ENCODE data around the gene DCAF8. TPM values are rescaled to one million over a fixed set of nuclear protein-coding genes. Genes with fewer than 3 reads are reported as not detected.

The DCAF8 gene
- total RNA-seq, 1 donor from 2014 or later: 142 TPM

DNA sequence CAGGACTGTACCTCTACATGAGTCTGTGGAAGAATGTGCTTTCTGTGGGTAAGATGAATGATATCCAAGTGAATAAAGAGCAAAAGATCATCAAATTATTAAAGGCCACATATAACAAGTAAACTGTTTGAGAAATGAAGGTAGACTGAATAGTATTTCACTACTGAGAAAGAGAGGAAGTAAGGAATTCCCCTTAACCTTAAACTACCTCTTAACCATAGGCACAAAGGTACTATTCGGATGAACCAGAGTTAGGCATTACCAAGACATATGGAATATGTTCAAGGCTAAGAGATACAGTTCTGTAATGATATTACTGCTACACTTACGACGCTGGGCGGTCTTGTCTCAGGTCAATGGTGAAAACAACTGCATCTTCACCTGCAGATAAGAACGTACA lies 25.5 kb downstream of the DCAF8 start:
- DNase-seq (ENCODE audit: low spot score): no peak
- ATAC-seq: no peak
- intact Hi-C loops (cut with DNase I): no loop called here

DNA sequence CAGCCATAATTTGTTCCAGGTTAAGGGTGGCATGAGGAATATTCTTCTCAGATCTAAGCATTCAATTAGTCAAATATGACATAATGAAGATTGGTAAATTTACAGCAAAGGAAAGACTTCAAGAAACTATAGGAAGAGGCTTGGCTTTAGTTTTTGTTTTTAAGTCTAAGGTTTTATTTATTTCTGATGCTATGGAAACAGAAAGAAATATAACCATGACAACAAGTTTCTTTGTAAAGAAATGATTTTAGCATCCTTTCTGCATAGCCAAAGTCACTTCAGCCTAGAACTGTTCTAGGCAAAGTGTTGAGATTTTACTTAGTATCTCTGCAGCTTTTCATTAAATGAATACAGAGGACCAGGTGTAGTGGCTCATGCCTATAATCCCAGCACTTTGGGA lies 29.4 kb downstream of the DCAF8 start:
- no peak for DNase-seq (ENCODE audit: low spot score)
- ATAC-seq: no peak
- intact Hi-C loops (cut with DNase I): no loop called here

DNA sequence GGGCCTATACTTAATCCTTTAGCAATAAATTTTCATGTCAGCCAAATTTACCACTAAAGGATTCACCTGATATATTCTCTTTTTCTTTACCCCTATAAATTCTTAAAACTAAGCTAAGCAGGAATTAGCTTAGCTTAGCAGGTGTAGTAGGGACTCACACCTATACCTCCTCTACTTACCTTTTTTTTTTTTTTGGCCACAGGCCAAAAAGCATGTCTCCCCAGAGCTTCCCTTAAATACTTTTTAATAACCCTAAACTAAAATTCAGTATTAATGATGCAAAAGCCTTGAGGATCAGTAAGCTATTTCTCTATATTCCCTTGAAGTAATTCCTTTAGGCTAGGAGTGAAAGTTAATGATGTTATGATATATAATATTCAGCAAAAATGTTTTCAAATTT lies 33.9 kb downstream of the DCAF8 start:
- intact Hi-C loops (cut with DNase I): no loop called here
- DNase-seq (ENCODE audit: low spot score): no peak

DNA sequence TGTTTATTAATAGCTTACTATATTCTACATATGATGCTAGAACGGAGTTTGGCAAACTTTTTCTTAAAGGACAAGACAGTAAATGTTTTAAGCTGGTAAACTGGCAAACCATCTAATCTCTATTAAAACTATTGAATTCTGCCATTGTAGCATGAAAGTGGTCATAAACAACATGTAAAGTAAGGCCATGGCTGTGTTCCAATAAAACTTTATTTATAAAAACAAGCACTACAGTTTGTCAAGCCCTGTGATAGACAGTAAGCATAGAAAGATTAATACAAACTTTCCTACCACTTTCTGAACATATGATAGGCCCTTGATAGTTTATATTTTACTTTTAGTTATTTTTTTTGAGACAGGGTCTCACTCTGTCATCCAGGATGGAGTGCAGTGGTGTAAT lies 34.8 kb downstream of the DCAF8 start:
- DNase-seq (ENCODE audit: low spot score) (no peak), ATAC-seq (no peak)
- intact Hi-C loops (cut with DNase I): no loop called here

More for the DNA sequence above, 33.9 kb downstream of the DCAF8 start:
- ATAC-seq: no peak

DNA sequence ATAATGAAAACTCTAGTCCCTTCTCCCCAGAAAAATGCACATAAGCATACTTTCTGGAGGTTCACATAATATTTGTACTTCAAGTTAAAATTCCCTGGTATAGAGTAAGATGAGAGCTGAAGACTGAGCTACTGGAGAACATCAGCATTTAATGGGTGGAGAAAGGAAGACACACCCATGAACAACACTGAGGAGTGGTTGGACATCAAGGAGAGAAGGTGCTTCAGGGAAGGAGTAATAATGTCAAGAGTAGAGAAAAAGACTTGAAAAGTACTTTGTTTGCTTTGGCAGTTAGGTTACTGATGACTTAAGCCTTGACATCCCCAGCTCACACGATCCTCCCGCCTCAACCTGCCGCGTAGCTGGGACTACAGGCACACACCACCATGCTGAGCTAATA lies 35.3 kb downstream of the DCAF8 start:
- ATAC-seq (no peak), DNase-seq (ENCODE audit: low spot score) (no peak)
- intact Hi-C loops (cut with DNase I): no loop called here

DNA sequence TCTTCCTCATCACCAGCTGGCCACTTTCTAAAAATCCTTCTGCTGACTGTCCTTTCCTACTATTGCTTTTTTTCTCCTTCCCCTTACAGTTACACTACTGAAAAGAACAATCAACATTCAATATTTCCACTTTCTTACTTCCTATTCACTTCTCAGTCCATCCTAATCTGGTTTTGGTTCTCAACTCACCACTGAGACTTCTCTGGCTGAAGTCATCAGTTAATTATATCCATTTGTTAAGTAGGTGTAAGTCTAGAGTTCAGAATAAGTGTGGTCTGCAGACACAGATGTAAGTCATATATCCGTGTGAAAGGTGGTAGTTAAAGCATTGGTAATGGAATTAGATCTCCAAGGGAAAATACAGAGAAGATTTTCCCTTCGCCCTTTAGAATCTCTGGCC lies 35.7 kb downstream of the DCAF8 start:
- intact Hi-C loops (cut with DNase I): no loop called here
- ATAC-seq (no peak), DNase-seq (ENCODE audit: low spot score) (no peak)

DNA sequence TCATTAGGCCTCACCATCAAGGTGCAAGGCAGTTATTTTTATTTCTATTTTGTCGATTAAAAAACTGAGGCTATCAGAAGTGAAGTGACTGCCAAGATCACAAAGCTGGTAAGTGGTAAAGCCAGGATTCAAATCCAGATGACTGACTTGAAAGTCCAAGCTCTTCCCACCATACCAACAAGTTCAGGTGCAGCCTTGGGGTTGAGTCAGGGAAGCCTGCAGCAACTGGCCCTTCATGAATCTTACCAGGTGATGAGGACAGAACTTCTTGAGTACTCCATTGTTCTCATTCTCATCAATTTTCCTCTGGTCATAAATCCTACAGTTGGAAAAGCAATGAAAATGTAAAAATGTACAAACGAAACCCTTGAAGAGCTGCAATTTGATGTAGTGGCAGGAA lies 37.0 kb downstream of the DCAF8 start:
- intact Hi-C loops (cut with DNase I): no loop called here
- DNase-seq (ENCODE audit: low spot score): no peak
- ATAC-seq: no peak

DNA sequence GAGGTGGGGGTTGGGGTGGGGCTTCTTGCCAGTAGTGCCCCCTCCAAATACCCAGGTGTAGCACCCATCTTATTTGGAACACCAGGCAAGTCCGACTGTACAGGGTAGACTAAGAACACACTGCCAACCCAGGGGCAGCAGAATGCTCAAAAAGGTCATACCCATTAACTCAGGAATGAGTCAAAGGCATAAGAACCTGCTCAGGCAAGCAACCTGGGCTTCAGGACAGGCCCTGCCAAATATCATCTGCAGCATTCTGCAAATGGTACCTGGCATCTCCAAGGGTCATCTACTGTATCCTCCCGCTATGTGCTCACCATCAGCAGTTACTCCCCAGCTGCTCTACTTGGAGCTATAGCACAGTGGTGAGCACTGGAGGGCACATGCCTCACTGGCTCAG lies 37.7 kb downstream of the DCAF8 start:
- intact Hi-C loops (cut with DNase I): no loop called here
- DNase-seq (ENCODE audit: low spot score) (no peak), ATAC-seq (no peak)

DNA sequence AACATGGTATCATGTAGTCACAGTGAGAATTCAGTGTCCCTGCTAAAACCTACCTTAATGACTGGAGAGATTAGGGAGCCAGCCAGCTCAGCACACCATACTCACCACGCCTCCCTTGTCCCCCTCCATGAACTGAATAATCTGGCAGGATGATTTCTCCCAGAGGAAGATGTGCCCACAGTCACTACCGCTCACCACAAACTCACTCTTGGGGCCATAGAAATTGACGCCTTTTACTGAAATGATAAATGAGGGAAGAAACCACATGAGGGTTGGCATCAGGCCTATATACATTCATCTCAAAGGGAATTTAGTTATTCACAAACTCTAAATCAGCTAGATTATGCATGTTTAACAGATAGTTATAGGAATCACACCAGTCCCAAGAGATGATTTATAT lies 39.8 kb downstream of the DCAF8 start:
- no peak for DNase-seq (ENCODE audit: low spot score)
- intact Hi-C loops (cut with DNase I): no loop called here
- ATAC-seq: no peak

DNA sequence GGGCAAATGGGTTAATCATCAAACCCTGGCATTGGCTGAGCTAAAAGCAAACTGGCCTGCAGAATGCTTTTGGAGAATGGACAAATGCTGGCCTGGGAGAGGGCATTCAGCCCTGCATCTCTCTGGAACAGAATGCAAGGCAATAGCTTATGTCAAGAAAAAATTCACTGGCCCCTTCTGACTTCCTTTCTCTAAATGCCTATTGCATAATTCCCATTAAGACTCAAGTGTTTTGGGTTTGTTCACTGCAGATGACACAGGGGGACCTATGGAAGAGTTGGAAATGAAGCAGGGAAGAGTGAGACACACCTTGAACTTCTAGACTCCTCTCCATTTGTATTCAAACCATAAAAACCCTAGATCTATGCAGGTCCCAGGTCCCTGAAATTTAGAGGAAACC lies 41.3 kb downstream of the DCAF8 start:
- ATAC-seq (no peak), DNase-seq (ENCODE audit: low spot score) (no peak)
- intact Hi-C loops (cut with DNase I): no loop called here

DNA sequence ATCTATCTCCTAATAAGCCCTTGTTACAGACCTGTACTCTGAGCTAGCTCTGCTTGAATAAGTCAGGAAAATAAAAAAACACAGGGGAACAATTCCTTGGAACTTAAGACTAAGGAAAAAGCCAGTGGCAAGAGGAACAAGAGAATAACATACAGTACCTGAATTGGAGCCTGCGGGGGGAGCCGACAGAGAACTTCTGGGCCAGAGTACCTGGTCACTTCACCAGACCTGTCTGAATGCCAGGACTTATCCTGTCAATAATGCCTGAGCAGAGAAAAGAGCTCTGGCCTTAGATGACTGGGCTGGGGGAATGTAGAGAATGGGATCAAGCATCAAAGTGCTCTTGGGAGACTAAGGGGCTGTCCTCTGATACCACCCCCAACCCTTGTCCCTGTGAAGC lies 42.0 kb downstream of the DCAF8 start:
- ATAC-seq (no peak), DNase-seq (ENCODE audit: low spot score) (no peak)
- intact Hi-C loops (cut with DNase I): no loop called here

DNA sequence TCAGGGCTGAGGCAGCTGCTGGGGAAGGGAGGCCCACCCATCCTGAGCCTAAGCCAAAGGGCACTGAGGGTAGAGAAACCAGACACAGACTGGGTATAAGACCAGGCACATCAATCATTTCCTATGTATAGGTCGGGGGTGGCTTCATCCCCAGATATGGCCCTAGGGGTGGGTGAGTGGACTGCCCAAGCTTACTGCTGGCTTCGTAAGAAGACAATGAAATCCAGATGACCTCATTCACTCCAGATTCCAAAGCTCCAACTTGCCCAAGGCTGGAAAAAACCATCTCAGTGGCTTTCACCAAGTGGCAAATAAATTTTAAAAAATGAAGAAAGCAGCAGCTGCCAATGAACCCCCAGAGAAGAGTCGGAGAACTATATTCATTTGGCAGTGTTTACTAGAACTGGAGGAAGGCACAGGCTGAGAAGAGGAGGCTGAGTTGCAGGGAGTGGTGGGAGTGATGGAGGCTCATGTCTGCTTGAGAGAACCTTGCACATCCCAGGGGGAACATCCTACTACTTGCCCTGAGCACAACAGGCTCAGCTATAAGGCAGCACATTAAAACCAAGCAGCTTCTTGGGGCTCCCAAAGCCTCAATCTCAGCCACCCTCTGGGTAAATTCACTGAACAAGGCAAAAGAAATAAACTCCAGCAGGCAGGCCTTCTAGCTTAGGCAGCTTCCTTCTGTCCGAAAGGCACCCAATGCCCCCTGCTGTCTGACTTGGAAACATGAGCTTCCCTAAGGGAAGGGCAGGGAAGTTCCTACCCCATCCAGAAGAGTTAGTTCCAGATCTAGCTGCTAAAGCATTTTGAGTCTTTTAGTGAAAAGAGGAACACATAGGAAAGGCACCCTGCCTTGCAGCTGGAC lies 43.1 kb downstream of the DCAF8 start:
- DNase-seq (ENCODE audit: low spot score) (peak; percentile 70), ATAC-seq (peak; percentile 86)
- intact Hi-C loops (cut with DNase I): loop anchor here (10.0 kb wide), 1 partner anchor 124 kb away; the partner anchor contains the start of gene IGSF8

DNA sequence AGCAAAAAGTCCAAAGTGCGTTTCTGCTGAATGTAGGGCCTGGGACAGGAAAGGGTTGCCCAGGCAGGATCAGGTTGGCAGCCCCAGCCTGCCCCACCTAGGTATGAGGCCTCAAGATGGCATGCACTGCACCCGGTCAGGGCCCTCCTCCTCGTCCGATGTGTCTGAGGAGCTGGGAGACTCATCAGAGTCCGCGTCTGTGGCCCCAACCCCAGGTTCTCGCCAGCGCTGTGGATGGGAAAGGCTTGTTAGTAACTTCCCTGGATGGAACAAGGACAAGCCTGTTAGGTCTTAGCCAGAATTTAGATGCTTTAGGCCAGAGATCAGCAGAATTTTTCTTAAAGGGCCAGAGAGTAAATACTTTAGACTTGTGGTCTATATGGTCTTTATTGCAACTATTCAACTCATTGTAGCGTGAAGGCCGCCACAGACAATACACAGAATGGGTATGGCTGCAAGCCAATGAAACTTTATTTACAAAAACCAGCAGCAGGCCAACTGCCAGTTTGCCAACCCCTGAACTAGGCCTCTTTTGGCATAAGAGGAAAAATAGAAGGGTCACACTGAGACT lies 44.8 kb downstream of the DCAF8 start:
- intact Hi-C loops (cut with DNase I): loop anchor here (10.0 kb wide), 1 partner anchor 123 kb away; the partner anchor contains the start of gene IGSF8
- peak; percentile 49 for ATAC-seq
- DNase-seq (ENCODE audit: low spot score): no peak

DNA sequence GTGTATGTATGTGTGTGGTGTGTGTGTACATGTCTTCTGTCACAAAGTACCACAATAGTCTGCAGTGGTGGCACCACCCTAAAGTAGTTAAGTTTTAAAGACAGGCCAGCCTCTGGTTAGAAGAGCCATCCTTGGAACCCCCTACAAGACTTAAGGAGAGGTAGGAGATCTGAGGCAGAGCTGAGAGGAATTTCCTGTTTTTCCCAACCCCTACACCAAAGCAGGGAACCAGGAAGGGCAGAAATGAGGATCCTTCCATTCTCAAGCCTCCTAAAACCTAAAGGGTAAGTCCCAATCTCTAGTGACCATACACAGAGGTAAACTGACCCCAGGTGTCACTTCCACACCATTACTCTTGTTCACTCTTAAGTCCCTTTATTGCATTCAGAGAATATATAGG lies 46.0 kb downstream of the DCAF8 start:
- DNase-seq (ENCODE audit: low spot score) (no peak), ATAC-seq (no peak)
- intact Hi-C loops (cut with DNase I): loop anchor here (10.0 kb wide), 1 partner anchor 122 kb away; the partner anchor contains the start of gene IGSF8

DNA sequence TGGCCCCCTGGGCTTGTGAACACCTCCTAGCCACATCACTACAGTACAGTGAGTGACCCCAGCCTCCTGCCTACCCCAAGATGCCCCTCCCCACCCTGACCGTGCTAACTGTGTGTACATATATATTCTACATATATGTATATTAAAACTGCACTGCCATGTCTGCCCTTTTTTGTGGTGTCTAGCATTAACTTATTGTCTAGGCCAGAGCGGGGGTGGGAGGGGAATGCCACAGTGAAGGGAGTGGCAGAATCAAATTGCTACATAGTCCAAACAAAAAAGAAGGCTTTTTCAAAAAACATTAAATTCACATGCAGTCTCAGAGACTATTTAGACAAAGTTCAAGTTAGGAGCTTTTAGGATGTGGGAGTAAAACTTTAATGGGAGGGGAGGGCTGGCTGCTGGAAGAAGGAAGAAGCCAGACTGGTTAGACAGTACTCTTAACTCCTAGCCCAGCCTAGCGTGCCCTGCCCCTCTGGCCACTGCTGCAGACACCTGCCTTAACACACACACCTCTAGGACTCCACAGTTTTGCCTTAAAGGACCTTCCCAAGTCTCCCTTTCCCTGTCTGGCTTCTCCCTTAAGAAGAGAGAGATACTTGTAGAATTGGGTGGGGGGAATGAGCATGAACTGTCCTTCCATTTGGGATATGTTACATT lies 47.7 kb downstream of the DCAF8 start:
- ATAC-seq: no peak
- intact Hi-C loops (cut with DNase I): loop anchor here (10.0 kb wide), 1 partner anchor 120 kb away; the partner anchor contains the start of gene IGSF8
- DNase-seq (ENCODE audit: low spot score): no peak

DNA sequence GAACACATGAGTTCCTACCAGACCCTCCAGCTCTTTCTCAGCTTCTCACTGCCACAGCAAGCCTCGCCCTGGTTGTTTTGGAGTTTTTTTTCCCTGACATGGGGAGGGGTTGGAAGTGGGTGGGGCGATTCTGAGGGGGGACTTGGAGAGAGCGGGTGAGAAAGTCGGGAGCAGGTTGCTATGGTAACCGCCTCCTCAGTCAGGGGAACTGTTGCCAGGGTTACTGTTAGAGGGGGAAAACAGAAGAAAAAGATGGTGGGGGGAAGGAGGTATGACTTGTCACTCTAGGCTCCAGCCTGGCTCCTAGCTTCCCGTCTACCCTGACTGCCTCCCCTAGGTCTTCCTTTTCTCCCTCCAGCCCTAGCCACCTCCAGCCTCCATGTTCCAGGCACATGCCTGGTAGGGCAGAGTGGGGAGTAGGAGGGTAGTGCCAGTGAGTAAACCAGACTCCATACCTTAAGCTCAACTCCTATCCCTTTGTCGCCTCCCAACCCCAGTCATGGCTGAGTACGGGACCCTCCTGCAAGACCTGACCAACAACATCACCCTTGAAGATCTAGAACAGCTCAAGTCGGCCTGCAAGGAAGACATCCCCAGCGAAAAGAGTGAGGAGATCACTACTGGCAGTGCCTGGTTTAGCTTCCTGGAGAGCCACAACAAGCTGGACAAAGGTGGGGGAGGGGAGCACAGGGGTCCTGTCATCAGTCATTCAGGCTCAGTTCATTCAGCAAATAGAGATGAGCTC lies 51.1 kb downstream of the DCAF8 start:
- DNase-seq (ENCODE audit: low spot score): no peak
- no peak for ATAC-seq
- intact Hi-C loops (cut with DNase I): loop anchor here (10.0 kb wide), 1 partner anchor 116 kb away; the partner anchor contains the start of gene IGSF8

DNA sequence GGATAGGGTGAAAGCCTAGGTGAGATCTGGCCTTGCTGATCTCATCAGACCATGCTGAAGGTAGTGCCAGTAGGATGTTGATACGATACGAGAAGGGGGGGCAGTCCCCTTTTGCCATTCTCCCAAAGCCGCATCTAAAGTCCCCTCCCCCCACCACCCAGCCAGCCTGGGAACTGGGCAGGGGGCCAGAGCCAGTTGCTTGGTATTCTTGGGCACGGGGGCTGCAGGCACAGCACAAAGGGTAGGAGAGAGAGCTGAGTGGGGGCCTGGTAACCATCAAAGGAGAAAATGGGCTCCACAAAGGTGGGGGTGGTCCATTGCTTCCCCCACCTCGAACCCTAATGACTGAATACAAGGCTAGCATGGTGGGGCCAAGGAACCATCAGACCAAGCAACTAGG lies 51.8 kb downstream of the DCAF8 start:
- ATAC-seq: no peak
- no peak for DNase-seq (ENCODE audit: low spot score)
- intact Hi-C loops (cut with DNase I): loop anchor here (10.0 kb wide), 1 partner anchor 116 kb away; the partner anchor contains the start of gene IGSF8

DNA sequence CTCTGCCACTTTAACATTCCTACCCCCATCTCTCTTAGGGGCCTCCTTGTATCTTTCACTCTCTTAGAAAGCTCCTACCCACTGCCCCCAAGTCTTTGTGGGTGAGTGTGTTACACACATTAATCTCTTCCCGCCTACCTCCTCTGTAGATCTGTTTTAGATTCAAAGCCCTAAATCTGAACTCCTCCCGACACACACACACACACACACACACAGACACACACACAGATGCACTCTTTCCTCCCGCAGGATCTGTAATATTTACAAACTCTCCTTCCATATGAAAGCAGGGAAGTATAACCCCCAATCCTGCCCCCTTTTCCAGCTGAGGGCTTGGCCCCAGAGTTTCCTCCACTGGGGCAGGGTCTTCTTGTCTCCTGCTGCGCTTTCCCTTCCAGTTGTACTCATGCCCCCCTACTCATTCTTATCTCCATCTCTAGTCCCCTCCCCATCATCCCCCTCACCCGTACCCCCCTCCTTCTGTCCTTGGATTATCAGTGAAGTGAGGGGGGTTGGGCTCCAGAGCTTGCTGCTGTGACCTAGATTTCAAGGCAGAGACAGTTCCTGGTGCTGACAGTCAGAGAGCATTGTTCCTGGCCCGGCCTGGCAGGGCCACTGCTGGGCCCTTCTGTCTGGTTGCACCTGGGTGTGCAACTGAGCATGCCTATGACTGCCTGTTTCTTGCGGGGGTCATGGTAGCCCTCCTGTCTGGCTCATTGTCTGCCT lies 52.9 kb downstream of the DCAF8 start:
- ATAC-seq (no peak), DNase-seq (ENCODE audit: low spot score) (no peak)
- intact Hi-C loops (cut with DNase I): loop anchor here (10.0 kb wide), 1 partner anchor 115 kb away; the partner anchor contains the start of gene IGSF8
